Fibroblast of skin of left quadriceps (primary cell): ENCODE data around the gene HIC1.
"Not testable (repeated sequence)": the region's sequence is repeated elsewhere in the genome, so short reads cannot be mapped to it uniquely, and the experiment has no call there.

Experiments
- DNase-seq, 2 experiments: peaks; one replicate each; pipeline ENCODE4 v3.0.0-alpha.2; 2013; ENCODE audit warnings: low read depth in 2 of 2

Gene HIC1

GRCh38 chr17:2054512-2055291, at the start of gene HIC1:
Gene HIC1 (plus strand): TSS chr17:2055103. CDS start chr17:2056691, 1,588 bp downstream.
- DNase-seq = no peak

GRCh38 chr17:2008332-2009126, 46.4 kb upstream of the HIC1 start:
- DNase-seq = no peak

GRCh38 chr17:2009737-2010136, 45.2 kb upstream of the HIC1 start:
- no peak for DNase-seq

GRCh38 chr17:2011411-2012371, 43.2 kb upstream of the HIC1 start:
- DNase-seq = peak in 1 of 2 experiments; percentile 31

GRCh38 chr17:2012499-2012898, 42.4 kb upstream of the HIC1 start:
- DNase-seq = no peak

GRCh38 chr17:2013220-2013993, 41.5 kb upstream of the HIC1 start:
- not testable (repeated sequence) for DNase-seq

GRCh38 chr17:2013994-2014317, 40.9 kb upstream of the HIC1 start:
- DNase-seq = no peak

- no peak for DNase-seq
These were observed 39.6 kb upstream of the HIC1 start for GRCh38 chr17:2015314-2015713.

- no peak for DNase-seq
These were observed 38.4 kb upstream of the HIC1 start for GRCh38 chr17:2016494-2016893.

- no peak for DNase-seq
These were observed 37.5 kb upstream of the HIC1 start for GRCh38 chr17:2017274-2017941.

- DNase-seq = no peak
These were observed 36.0 kb upstream of the HIC1 start for GRCh38 chr17:2018716-2019510.

GRCh38 chr17:2019723-2020122, 35.2 kb upstream of the HIC1 start:
- DNase-seq = no peak

- no peak for DNase-seq
These were observed 34.2 kb upstream of the HIC1 start for GRCh38 chr17:2020721-2021120.

GRCh38 chr17:2022647-2023240, 32.2 kb upstream of the HIC1 start:
- DNase-seq = no peak

- no peak for DNase-seq
These were observed 31.6 kb upstream of the HIC1 start for GRCh38 chr17:2023256-2023655.

GRCh38 chr17:2023692-2024571, 31.0 kb upstream of the HIC1 start:
- no peak for DNase-seq

GRCh38 chr17:2024572-2025219, 30.2 kb upstream of the HIC1 start:
- no peak for DNase-seq

- peak; percentile 42 to 55 for DNase-seq
These were observed 29.7 kb upstream of the HIC1 start, which contains the start of gene RTN4RL1 for GRCh38 chr17:2025220-2025621. Gene RTN4RL1 (minus strand): TSS chr17:2025334. CDS start chr17:2024865, 469 bp downstream.
